Erythroblast (primary cell): Measurements from ENCODE around the gene LEPROT.

Experiments
- GATA1 ChIP-seq: IDR thresholded peaks from 2 replicates; pipeline ENCODE4 v1.6.1; 2011; ENCODE audit warnings: low read depth, mild to moderate bottlenecking, control low read depth, low read length, moderate library complexity
- POLR2A ChIP-seq: IDR thresholded peaks from 2 replicates; pipeline ENCODE4 v1.6.1; 2011; ENCODE audit warnings: mild to moderate bottlenecking, low read length

DNA sequence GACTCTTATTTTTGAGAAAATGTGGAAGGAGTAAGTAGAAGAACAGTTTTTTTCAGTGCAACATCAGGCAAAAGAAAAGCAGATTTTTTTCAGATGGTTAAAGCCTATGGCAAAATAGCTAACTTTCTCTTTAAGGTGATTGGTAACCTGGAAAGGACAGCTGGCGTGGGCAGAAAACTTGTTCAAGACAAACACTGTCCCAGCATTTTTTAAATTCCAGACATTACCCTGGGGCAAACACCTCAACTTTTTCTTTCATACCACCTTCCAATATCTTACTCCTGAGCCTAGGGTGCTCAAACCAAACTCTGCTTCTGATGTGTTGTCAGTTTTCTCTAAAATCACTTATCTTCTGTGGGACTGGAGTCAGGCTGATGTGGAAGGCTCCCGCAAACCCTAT lies 2.7 kb upstream of the LEPROT start:
- no peak for TF ChIP-seq POLR2A
- TF ChIP-seq GATA1, result no peak
